Hematopoietic multipotent progenitor cell treated with erythropoietin and hydrocortisone succinate and interleukin-3 and kit ligand, for 4 days (in vitro differentiated cells): ENCODE results near the gene IFIH1.
A peak's percentile ranks its signal among the peaks of the same experiment; 100 is the strongest.

ENCODE experiments used
- DNase-seq: peaks from one replicate; pipeline ENCODE4 v3.0.0-alpha.2; 2015

Gene IFIH1

GRCh38 chr2:162256591-162256991 lies 61.9 kb downstream of the IFIH1 start:
- no peak for DNase-seq

DNA sequence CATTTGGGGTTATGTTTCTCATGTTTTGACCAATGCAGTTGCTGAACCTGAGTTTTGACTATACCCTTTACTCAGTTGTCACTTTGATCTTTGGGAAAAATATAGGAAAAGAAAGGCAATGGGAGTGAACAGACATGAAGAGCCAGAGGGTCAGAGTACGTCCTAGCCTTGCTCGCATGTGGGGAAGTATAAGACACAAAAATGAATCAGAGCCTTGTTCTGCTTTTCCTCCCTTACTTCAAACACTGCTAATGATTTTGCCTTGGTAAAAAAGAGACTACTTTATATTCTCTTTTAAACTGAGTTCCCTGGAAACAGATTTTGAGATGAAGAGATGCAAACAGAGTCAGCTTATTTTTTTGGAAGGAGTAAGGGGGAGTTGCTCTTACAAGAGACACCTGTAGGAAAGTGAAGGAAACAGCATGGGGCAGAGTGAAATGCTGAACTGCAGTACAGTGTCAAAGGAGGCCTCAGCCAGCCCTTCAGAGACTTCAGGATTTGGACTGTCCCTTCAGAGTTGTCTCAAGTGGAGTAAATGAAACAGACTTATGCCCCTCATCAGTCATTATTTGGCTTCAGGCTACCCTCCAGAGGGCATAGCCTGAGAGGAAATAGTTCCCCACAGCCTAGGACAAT lies 64.1 kb downstream of the IFIH1 start:
- DNase-seq: no peak

DNA sequence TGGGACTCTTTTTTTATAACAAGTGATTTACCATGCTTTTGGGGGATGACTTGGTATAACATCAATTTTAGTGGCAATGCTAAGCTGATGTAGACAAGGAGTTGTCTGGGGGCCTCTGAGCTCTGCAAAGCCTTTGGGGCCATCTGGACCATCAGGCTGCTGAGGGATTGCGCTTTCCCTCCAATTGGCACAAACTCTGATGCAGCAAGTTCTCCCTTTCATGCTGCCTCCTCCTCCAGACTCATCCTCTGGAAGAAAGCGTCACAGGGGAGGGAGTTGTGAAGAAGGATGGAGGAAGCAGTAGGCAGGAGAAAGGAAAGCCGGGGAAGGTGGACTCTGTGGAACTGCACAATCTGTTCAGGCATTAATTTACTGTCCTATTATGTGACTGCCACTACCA lies 65.0 kb downstream of the IFIH1 start:
- DNase-seq: no peak

- DNase-seq: peak; percentile 44
Measured at GRCh38 chr2:162252153-162252552, 66.3 kb downstream of the IFIH1 start.

DNA sequence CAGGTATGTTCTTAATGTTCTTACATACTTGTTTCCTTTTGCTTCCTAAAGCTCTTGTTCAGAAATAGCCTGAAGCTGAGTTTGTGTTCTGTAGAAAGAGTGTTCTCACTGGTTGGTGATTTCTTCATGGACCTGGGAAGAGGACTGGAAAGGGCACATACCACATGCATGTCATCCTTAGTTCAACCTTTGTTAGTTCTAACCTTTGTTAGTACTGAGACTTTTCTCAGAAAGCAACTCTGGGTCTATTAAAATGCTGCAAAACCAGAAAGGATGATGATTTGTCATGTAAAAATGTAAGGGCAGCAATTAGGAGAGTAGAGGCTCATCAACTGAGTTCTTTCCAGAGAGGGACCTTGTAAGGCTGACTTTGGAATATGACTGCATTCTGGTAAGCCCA lies 72.7 kb downstream of the IFIH1 start:
- DNase-seq: no peak

DNA sequence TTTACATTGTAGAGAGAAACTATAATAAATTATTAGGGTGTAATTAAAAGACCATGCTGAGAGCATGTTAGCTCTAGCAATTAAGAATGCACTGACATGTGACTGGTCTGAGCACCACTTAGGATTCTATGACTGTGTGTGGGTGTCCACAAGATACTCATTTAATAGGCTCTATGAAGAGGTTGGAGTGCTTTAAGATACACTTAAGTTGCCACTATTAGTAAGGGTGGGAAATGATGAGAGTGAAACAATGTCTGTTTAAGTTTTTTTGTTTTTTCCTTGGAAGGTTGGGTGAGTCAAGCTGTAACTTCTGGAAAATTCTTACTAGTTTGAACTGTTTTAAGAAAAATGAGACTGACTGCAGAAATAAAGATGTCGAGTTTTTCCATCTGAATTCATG lies 73.4 kb downstream of the IFIH1 start:
- no peak for DNase-seq

DNA sequence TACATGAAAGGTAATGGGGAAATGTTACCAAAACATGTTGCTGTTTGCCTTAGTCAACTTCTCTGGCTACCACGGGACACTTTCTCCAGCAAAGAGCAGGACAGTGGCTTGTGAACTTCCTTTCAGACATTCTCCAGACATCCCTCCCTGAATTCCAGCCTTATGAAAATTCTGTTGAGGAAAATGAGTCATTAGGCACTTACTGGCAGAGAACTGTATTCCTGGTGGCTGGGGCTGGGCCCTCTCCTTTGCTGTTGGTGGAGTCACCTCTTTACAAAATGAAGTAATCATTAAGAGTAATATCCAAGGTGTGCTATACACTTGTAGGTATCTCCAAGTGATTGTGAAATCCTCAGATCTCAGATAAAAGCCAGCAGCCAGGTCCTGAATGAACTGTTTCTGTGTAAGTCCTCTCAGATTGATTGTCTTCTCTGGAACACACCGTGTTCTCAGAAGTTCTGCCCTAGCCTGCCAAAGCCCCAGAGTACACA lies 73.9 kb downstream of the IFIH1 start:
- DNase-seq: no peak

DNA sequence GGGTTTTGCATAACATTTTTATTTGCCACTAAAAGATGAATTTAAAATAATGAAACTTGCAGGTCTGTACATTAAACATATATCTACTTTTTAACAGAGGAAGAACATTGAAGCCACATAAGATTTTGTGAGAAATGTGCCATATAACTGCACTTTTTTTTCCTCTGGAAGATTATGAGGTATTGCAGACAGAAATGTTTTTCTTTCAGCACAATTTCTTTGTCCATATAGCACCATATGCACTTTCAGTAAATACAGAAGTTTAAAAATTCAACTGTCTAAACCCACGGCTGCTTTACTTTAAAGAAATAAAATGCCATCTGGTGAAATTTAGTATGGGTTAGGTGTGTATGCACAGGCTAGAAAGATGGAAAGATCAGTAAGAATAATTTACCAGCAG lies 74.8 kb downstream of the IFIH1 start:
- DNase-seq: no peak

GRCh38 chr2:162243294-162243693 lies 75.2 kb downstream of the IFIH1 start, which contains the start of gene FAP:
TSS of gene FAP (minus strand) at chr2:162243445. CDS start at chr2:162243327, 118 bp downstream.
- DNase-seq: no peak

DNA sequence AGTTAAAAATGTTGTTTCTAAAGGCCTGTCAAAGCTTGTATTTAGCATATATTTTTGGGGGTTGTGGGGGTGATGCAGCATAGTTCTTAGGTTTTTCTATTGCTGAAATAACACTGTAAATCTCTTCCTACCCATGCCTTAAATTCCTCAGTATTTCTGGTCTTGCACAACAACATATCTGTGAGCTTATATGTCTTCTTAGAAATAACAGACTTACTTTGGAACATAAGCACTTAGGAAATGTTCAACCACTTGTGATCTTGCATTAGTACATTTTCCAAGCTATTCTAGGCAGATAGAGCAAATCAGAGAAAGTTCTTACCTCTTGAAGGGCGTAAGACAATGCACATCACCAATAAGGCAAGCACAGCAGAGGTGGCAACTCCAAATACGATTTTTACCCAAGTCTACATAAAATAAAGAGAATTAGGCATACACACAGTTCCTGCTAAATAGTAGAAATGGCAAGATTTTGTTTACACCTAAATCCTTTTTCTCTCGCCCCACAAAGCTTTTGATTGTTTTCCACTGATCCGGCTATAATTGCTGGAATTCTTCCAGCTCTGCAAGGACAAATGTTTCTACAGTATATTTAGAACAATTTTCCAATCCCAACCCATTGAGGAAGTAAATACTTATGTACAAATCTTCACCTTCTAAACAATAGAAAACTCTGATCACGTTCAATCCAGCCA lies 75.8 kb downstream of the IFIH1 start:
- no peak for DNase-seq

GRCh38 chr2:162241571-162241970 lies 76.9 kb downstream of the IFIH1 start:
- DNase-seq: no peak

DNA sequence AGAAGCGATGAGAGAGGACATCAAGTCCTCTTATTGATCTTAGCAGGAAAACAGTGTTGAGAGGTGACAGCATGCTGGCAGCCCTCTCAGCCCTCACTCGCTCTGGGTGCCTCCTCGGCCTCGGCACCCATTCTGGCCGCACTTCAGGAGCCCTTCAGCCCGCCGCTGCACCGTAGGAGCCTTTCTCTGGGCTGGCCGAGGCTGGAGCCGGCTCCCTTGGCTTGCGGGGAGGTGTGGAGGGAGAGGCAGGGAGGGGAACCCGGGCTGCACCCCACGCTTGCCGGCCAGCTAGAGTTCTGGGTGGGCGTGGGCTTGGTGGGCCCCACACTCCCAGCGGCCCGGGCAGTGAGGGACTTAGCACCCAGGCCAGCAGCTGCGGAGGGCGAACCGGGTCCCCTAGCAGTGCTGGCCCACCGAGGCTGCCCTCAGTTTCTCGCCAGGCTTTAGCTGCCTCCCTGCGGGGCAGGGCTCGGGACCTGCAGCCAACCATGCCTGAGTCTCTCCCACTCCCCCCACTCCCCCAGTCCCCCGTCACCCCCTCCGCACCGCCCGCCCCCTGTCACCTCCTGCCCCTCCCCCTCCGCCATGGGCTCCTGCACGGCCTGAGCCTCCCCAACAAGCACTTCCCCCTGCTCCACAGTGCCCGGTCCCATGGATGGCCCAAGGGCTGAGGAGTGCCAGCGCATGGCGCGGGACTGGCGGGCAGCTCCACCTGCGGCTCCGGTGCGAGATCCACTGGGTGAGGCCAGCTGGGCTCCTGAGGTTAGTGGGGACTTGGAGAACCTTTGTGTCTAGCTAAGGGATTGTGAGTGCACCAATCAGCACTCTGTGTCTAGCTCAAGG lies 83.6 kb downstream of the IFIH1 start:
- DNase-seq: no peak

DNA sequence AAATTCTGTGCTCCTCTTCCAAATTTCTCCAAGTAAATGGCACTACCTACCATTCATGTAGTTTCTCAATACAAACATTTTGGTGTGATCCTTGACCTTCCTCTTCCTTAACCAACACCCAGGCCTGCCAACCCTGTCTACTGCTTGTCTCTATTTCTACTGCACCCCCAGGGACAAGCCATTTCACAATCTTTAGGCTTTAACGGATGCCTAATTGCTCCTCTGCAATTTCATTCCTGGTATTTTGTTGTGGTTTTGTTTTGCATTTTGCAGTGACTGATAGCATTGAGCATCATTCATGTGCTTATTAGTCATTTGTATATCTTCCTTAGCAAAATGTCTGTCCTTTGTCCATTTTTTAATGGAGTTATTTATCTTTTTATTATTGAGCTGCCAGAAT lies 85.3 kb downstream of the IFIH1 start:
- DNase-seq: peak; percentile 5

DNA sequence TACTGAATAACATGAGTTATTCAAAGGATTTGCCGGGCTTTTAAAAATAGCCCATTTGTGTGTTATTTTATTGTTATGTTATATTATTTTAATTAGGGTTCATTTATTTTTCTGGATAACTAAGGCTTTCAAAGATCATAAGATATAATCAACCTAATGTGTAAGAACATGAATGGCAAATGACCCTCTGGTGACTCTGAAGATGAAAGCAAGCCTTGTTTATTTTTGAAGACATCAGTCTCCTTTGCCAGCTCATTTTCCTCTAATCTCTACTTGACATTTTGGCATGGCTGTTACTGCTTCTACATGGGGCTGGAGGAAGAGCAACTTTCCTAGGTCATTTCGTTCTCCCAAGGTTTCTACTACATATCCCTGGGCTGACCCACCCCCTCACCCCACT lies 85.8 kb downstream of the IFIH1 start:
- DNase-seq: no peak

DNA sequence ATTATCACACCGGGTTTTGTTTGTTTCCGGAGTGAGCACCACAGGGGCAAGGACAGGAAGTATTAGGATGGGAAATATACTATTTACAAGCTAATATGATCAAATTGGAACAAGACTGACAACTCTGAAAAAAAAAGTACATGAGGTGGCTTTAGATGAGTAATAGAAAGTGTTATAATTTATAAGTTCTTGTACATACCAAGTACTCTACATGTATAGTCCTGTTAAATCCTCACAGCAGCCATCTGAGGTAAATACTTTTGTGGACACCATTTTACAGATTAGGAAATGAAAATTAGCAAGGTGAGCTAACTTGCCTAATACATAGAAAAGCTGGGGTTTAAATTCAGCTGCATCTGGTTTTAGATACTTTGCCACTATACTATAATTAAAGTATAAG lies 86.5 kb downstream of the IFIH1 start:
- no peak for DNase-seq

GRCh38 chr2:162230761-162231160 lies 87.7 kb downstream of the IFIH1 start:
- DNase-seq: no peak

GRCh38 chr2:162226836-162227235 lies 91.6 kb downstream of the IFIH1 start:
- DNase-seq: no peak

- peak; percentile 72 for DNase-seq
Measured at GRCh38 chr2:162221064-162221463, 97.4 kb downstream of the IFIH1 start.

DNA sequence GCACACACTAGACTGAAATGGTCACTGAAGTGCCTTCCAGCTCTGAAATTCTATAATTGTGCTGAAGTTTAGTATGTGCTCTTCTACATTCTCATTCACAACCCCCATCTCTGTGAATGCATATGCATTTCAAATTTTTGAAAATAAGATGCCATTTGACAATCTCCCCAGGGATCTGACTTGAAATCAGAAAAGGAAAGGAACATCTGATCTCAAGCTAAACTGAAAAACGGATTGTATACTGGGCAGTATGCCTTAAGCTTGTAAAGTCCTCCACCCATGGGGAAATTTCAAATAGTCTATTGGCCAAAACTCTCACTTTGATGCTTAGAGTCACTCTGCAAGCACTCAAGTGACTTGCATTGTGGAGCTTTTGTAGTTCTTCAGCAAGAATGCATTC lies 98.1 kb downstream of the IFIH1 start:
- DNase-seq: no peak

GRCh38 chr2:162219426-162219825 lies 99.1 kb downstream of the IFIH1 start:
- DNase-seq: no peak

GRCh38 chr2:162217598-162217997 lies 100.9 kb downstream of the IFIH1 start:
- no peak for DNase-seq
